Measurements from ENCODE around the gene EFHD1.

The EFHD1 gene

GRCh38 chr2:232696609-232697058 lies 63.2 kb downstream of the EFHD1 start:
- Histone ChIP-seq H3K4me1 (ENCODE audit: low read length) (peaks cover 22% of the 10 kb centered on the region), H3K27ac (ENCODE audit: low read length) (no peak overlapping the region), H3K9me2 (replicated peaks; ENCODE audit: insufficient read depth, low read length) (no peaks in the 10 kb centered on the region), H3K27me3 (replicated peaks; ENCODE audit: insufficient read depth, low read length) (no peaks in the 10 kb centered on the region), H3K4me2 (ENCODE audit: low read depth, low read length) (peak overlapping the region; percentile 89; the same call in 1 of the 2 replicates), H2AFZ (ENCODE audit: low read length) (peak overlapping the region; percentile 99), H4K20me1 (ENCODE audit: insufficient read depth, low read length) (peaks cover 4% of the 10 kb centered on the region; the same call in 1 of the 2 replicates), H3F3A (ENCODE audit: insufficient read depth, low read length) (0 out of 2 replicates have a peak, but pooled peaks cover 3% of the 10 kb centered on the region), H3K9ac (ENCODE audit: low read length) (peak overlapping the region; percentile 46; the same call in 1 of the 2 replicates), H3K36me3 (replicated peaks; ENCODE audit: insufficient read depth, low read length) (peaks cover 5% of the 10 kb centered on the region; the same call in 1 of the 2 replicates), H3K9me3 (replicated peaks; ENCODE audit: insufficient read depth, low read length) (no peaks in the 10 kb centered on the region), H3K4me3 (ENCODE audit: low read length) (peak overlapping the region; percentile 99), H3K79me2 (ENCODE audit: low read length) (peaks cover 44% of the 10 kb centered on the region)
- TF ChIP-seq CTCF (IDR thresholded peaks at IDR 0.05; ENCODE audit: low read length), result no peak
- no peak for TF ChIP-seq EZH2 (optimal IDR thresholded peaks at IDR 0.05; ENCODE audit: low read depth, low read length)
- TF ChIP-seq EZH2phosphoT487 (IDR thresholded peaks at IDR 0.05; ENCODE audit: low read length), result no peak
- no peak for DNase-seq

- Histone ChIP-seq H3K27me3 (replicated peaks; ENCODE audit: insufficient read depth, low read length) (no peaks in the 10 kb centered on the region), H3K4me3 (ENCODE audit: low read length) (peak within 1 kb of the TSS; percentile 99), H3K4me1 (ENCODE audit: low read length) (peaks cover 22% of the 10 kb centered on the region), H3K9me2 (replicated peaks; ENCODE audit: insufficient read depth, low read length) (no peaks in the 10 kb centered on the region), H3K4me2 (ENCODE audit: low read depth, low read length) (peak within 1 kb of the TSS; percentile 89), H3K27ac (ENCODE audit: low read length) (peak within 1 kb of the TSS; percentile 63; the same call in 1 of the 2 replicates), H2AFZ (ENCODE audit: low read length) (peak within 1 kb of the TSS; percentile 99), H3F3A (ENCODE audit: insufficient read depth, low read length) (0 out of 2 replicates have a peak, but pooled peaks cover 3% of the 10 kb centered on the region), H4K20me1 (ENCODE audit: insufficient read depth, low read length) (peaks cover 4% of the 10 kb centered on the region; the same call in 1 of the 2 replicates), H3K9ac (ENCODE audit: low read length) (peak within 1 kb of the TSS; percentile 95), H3K79me2 (ENCODE audit: low read length) (peaks cover 50% of the 10 kb centered on the region), H3K36me3 (replicated peaks; ENCODE audit: insufficient read depth, low read length) (peaks cover 5% of the 10 kb centered on the region; the same call in 1 of the 2 replicates), H3K9me3 (replicated peaks; ENCODE audit: insufficient read depth, low read length) (no peaks in the 10 kb centered on the region)
- TF ChIP-seq CTCF (IDR thresholded peaks at IDR 0.05; ENCODE audit: low read length), result no peak
- TF ChIP-seq EZH2phosphoT487 (IDR thresholded peaks at IDR 0.05; ENCODE audit: low read length), result no peak
- TF ChIP-seq EZH2 (optimal IDR thresholded peaks at IDR 0.05; ENCODE audit: low read depth, low read length), result no peak
- DNase-seq, result peak; percentile 90
Measured at GRCh38 chr2:232697059-232697806, 63.8 kb downstream of the EFHD1 start, which contains the start of gene GIGYF2. Gene GIGYF2, plus strand, starts transcription at chr2:232697331. Its CDS starts 37,867 bp downstream, at chr2:232735198.

- peaks cover 5% of the 10 kb centered on the region; the same call in 1 of the 2 replicates for H3K36me3 ChIP-seq (replicated peaks; ENCODE audit: insufficient read depth, low read length)
- 0 out of 2 replicates have a peak, but pooled peaks cover 3% of the 10 kb centered on the region for H3F3A ChIP-seq (ENCODE audit: insufficient read depth, low read length)
- TF ChIP-seq EZH2phosphoT487 (IDR thresholded peaks at IDR 0.05; ENCODE audit: low read length) (no peak), EZH2 (optimal IDR thresholded peaks at IDR 0.05; ENCODE audit: low read depth, low read length) (no peak), CTCF (IDR thresholded peaks at IDR 0.05; ENCODE audit: low read length) (no peak)
- peak overlapping the region; percentile 63; the same call in 1 of the 2 replicates for H3K27ac ChIP-seq (ENCODE audit: low read length)
- peak overlapping the region; percentile 87 for H3K4me2 ChIP-seq (ENCODE audit: low read depth, low read length)
- peak overlapping the region; percentile 58 for H2AFZ ChIP-seq (ENCODE audit: low read length)
- DNase-seq, result peak; percentile 16
- H3K9ac ChIP-seq (ENCODE audit: low read length), result peak overlapping the region; percentile 95
- no peaks in the 10 kb centered on the region for H3K9me3 ChIP-seq (replicated peaks; ENCODE audit: insufficient read depth, low read length)
- peak overlapping the region; percentile 99 for H3K4me3 ChIP-seq (ENCODE audit: low read length)
- peaks cover 56% of the 10 kb centered on the region for H3K79me2 ChIP-seq (ENCODE audit: low read length)
- H3K27me3 ChIP-seq (replicated peaks; ENCODE audit: insufficient read depth, low read length), result no peaks in the 10 kb centered on the region
- peaks cover 22% of the 10 kb centered on the region for H3K4me1 ChIP-seq (ENCODE audit: low read length)
- peaks cover 4% of the 10 kb centered on the region; the same call in 1 of the 2 replicates for H4K20me1 ChIP-seq (ENCODE audit: insufficient read depth, low read length)
- H3K9me2 ChIP-seq (replicated peaks; ENCODE audit: insufficient read depth, low read length), result no peaks in the 10 kb centered on the region
Measured at GRCh38 chr2:232697807-232698110, 64.4 kb downstream of the EFHD1 start.

Data from MM.1S (cell line).